ENCODE data around the gene SAP30BP.

DNA sequence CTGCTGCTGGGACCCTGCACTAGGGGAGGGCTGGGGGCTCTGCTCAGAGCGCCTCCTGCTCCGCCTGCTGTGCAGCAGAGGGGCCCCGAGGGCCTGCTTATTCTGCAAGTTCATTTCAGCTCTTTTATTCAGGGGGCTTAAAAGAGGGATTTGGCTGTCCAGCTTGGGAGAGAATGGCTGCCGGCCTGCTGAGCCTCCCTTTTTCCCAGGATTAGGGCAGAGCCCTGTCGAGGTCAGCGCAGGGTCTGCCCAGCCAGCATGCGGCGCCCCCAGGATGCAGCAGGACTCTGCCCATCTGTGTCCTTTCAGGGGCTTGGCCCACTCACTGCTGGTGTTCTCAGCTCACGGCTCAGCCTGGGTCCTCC is 32.8 kb upstream of the SAP30BP start:
- TF ChIP-seq, protein P1, sequence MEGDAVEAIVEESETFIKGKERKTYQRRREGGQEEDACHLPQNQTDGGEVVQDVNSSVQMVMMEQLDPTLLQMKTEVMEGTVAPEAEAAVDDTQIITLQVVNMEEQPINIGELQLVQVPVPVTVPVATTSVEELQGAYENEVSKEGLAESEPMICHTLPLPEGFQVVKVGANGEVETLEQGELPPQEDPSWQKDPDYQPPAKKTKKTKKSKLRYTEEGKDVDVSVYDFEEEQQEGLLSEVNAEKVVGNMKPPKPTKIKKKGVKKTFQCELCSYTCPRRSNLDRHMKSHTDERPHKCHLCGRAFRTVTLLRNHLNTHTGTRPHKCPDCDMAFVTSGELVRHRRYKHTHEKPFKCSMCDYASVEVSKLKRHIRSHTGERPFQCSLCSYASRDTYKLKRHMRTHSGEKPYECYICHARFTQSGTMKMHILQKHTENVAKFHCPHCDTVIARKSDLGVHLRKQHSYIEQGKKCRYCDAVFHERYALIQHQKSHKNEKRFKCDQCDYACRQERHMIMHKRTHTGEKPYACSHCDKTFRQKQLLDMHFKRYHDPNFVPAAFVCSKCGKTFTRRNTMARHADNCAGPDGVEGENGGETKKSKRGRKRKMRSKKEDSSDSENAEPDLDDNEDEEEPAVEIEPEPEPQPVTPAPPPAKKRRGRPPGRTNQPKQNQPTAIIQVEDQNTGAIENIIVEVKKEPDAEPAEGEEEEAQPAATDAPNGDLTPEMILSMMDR (conservative IDR thresholded peaks at IDR 0.05; ENCODE audit: low read depth in 2 of 2), result no peak
- TF ChIP-seq, protein P2, sequence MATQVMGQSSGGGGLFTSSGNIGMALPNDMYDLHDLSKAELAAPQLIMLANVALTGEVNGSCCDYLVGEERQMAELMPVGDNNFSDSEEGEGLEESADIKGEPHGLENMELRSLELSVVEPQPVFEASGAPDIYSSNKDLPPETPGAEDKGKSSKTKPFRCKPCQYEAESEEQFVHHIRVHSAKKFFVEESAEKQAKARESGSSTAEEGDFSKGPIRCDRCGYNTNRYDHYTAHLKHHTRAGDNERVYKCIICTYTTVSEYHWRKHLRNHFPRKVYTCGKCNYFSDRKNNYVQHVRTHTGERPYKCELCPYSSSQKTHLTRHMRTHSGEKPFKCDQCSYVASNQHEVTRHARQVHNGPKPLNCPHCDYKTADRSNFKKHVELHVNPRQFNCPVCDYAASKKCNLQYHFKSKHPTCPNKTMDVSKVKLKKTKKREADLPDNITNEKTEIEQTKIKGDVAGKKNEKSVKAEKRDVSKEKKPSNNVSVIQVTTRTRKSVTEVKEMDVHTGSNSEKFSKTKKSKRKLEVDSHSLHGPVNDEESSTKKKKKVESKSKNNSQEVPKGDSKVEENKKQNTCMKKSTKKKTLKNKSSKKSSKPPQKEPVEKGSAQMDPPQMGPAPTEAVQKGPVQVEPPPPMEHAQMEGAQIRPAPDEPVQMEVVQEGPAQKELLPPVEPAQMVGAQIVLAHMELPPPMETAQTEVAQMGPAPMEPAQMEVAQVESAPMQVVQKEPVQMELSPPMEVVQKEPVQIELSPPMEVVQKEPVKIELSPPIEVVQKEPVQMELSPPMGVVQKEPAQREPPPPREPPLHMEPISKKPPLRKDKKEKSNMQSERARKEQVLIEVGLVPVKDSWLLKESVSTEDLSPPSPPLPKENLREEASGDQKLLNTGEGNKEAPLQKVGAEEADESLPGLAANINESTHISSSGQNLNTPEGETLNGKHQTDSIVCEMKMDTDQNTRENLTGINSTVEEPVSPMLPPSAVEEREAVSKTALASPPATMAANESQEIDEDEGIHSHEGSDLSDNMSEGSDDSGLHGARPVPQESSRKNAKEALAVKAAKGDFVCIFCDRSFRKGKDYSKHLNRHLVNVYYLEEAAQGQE (IDR thresholded peaks at IDR 0.05; ENCODE audit: unreplicated experiment), result no peak
- TF ChIP-seq, protein P3, sequence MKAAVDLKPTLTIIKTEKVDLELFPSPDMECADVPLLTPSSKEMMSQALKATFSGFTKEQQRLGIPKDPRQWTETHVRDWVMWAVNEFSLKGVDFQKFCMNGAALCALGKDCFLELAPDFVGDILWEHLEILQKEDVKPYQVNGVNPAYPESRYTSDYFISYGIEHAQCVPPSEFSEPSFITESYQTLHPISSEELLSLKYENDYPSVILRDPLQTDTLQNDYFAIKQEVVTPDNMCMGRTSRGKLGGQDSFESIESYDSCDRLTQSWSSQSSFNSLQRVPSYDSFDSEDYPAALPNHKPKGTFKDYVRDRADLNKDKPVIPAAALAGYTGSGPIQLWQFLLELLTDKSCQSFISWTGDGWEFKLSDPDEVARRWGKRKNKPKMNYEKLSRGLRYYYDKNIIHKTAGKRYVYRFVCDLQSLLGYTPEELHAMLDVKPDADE (IDR thresholded peaks at IDR 0.05), result no peak
- TF ChIP-seq POLR2AphosphoS5 (IDR thresholded peaks at IDR 0.05; ENCODE audit: low read depth) (no peak), CREB1 (CRISPR knock-in tag; IDR thresholded peaks at IDR 0.05; ENCODE audit: low read depth) (no peak), EZH2phosphoT487 (IDR thresholded peaks at IDR 0.05; ENCODE audit: unreplicated experiment) (no peak)

Measured in GM23338 (cell line).